IMR-90 (cell line): Measurements from ENCODE around the gene NOS1AP.

Experiments
- BHLHE40 ChIP-seq: fragments of 150-350 bp; IDR thresholded peaks from 2 replicates; pipeline ENCODE4 v1.6.1; 2016; ENCODE audit warnings: mild to moderate bottlenecking, low read depth, low read length
- CEBPB ChIP-seq: IDR thresholded peaks from 2 replicates; pipeline ENCODE4 v1.6.1; 2012; ENCODE audit warnings: low read depth, low read length, improper control_type of control experiment
- CHD1 ChIP-seq: IDR thresholded peaks from 2 replicates; pipeline ENCODE4 v1.6.1; 2012; ENCODE audit warnings: low read depth, low read length, improper control_type of control experiment
- FOS ChIP-seq: fragments of 150-350 bp; IDR thresholded peaks from 2 replicates; pipeline ENCODE4 v1.6.1; 2016; ENCODE audit warnings: low read depth, low read length
- MAFK ChIP-seq: IDR thresholded peaks from 2 replicates; pipeline ENCODE4 v1.6.1; 2012; ENCODE audit warnings: low read depth, low read length, improper control_type of control experiment
- MAZ ChIP-seq: IDR thresholded peaks from 2 replicates; pipeline ENCODE4 v1.6.1; 2012; ENCODE audit warnings: low read depth, mild to moderate bottlenecking, low read length, improper control_type of control experiment, moderate library complexity, borderline replicate concordance
- POLR2A ChIP-seq: IDR thresholded peaks from 2 replicates; pipeline ENCODE4 v1.6.1; 2012; ENCODE audit warnings: mild to moderate bottlenecking, low read depth, low read length
- RAD21 ChIP-seq: IDR thresholded peaks from 2 replicates; pipeline ENCODE4 v1.6.1; 2012; ENCODE audit warnings: low read length, improper control_type of control experiment
- RCOR1 ChIP-seq: IDR thresholded peaks from 2 replicates; pipeline ENCODE4 v1.6.1; 2012; ENCODE audit warnings: mild to moderate bottlenecking, low read length, improper control_type of control experiment; ENCODE audit not compliant: insufficient replicate concordance
- RFX5 ChIP-seq: IDR thresholded peaks from 2 replicates; pipeline ENCODE4 v1.8.0; 2012; ENCODE audit warnings: low read depth, mild to moderate bottlenecking, low read length, moderate library complexity
- SMC3 ChIP-seq: fragments of 150-350 bp; IDR thresholded peaks from 2 replicates; pipeline ENCODE4 v1.6.1; 2016; ENCODE audit warnings: low read depth, mild to moderate bottlenecking, antibody characterized with exemption, low read length, moderate library complexity
- TF ChIP-seq, protein P1 (sequence below): conservative IDR thresholded peaks from 2 replicates; pipeline ENCODE4 v1.5.1; 2012; ENCODE audit warnings: mild to moderate bottlenecking, low read depth, low read length, improper control_type of control experiment
- TF ChIP-seq, protein P2 (sequence below): fragments of 150-350 bp; IDR thresholded peaks from 2 replicates; pipeline ENCODE4 v1.6.1; 2017; ENCODE audit warnings: mild to moderate bottlenecking, antibody characterized with exemption, low read length, low read depth
- TF ChIP-seq, protein P3 (sequence below): fragments of 150-350 bp; IDR thresholded peaks from 2 replicates; pipeline ENCODE4 v1.6.1; 2016; ENCODE audit warnings: low read depth, mild to moderate bottlenecking, low read length, moderate library complexity, borderline replicate concordance

DNA sequence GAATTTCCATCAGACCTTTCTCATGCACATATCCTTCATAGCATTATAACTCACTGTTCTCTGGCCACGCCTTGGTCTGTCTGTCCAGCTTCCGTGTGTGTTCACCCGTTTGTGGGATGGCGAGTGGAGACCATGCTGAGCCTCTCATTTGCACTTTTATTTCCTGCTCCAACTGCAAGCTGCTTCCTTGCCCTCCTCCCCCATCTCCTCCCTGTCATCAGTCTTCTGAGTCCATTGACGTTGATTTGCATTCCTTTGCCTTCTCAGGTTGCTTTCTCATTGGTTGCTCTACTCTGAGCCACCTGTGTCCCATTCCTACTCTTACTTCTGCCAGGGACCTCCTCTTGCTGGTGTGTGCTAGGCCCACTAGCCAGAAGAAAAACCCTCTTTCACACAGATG, 146.4 kb downstream of the NOS1AP start:
- TF ChIP-seq, protein P1, sequence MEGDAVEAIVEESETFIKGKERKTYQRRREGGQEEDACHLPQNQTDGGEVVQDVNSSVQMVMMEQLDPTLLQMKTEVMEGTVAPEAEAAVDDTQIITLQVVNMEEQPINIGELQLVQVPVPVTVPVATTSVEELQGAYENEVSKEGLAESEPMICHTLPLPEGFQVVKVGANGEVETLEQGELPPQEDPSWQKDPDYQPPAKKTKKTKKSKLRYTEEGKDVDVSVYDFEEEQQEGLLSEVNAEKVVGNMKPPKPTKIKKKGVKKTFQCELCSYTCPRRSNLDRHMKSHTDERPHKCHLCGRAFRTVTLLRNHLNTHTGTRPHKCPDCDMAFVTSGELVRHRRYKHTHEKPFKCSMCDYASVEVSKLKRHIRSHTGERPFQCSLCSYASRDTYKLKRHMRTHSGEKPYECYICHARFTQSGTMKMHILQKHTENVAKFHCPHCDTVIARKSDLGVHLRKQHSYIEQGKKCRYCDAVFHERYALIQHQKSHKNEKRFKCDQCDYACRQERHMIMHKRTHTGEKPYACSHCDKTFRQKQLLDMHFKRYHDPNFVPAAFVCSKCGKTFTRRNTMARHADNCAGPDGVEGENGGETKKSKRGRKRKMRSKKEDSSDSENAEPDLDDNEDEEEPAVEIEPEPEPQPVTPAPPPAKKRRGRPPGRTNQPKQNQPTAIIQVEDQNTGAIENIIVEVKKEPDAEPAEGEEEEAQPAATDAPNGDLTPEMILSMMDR = no peak
- TF ChIP-seq RAD21 (no peak), POLR2A (no peak), SMC3 (no peak), BHLHE40 (no peak), CHD1 (no peak), FOS (no peak), MAZ (no peak), RFX5 (no peak), CEBPB (no peak), RCOR1 (no peak), MAFK (no peak)
- TF ChIP-seq, protein P2, sequence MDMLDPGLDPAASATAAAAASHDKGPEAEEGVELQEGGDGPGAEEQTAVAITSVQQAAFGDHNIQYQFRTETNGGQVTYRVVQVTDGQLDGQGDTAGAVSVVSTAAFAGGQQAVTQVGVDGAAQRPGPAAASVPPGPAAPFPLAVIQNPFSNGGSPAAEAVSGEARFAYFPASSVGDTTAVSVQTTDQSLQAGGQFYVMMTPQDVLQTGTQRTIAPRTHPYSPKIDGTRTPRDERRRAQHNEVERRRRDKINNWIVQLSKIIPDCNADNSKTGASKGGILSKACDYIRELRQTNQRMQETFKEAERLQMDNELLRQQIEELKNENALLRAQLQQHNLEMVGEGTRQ = no peak
- TF ChIP-seq, protein P3, sequence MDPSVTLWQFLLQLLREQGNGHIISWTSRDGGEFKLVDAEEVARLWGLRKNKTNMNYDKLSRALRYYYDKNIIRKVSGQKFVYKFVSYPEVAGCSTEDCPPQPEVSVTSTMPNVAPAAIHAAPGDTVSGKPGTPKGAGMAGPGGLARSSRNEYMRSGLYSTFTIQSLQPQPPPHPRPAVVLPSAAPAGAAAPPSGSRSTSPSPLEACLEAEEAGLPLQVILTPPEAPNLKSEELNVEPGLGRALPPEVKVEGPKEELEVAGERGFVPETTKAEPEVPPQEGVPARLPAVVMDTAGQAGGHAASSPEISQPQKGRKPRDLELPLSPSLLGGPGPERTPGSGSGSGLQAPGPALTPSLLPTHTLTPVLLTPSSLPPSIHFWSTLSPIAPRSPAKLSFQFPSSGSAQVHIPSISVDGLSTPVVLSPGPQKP = no peak
